NCI-H510A (cell line): Measurements from ENCODE around the gene DNAH2.

Experiments used
- DNase-seq: peaks from one replicate; lab custom pipeline; 2025; lab: John Stamatoyannopoulos, UW

Gene DNAH2

GRCh38 chr17:7702776-7703175 lies 14.8 kb upstream of the DNAH2 start:
- no peak for DNase-seq

- DNase-seq = peak; percentile 87
These were observed 13.7 kb upstream of the DNAH2 start for GRCh38 chr17:7703584-7704479.

- DNase-seq = peak; percentile 72
These were observed 12.8 kb upstream of the DNAH2 start, which contains the start of gene EFNB3 for GRCh38 chr17:7704601-7705268. TSS of gene EFNB3 (plus strand) at chr17:7705202. CDS start at chr17:7705599, 397 bp downstream.

- no peak for DNase-seq
These were observed 12.0 kb upstream of the DNAH2 start for GRCh38 chr17:7705269-7706255.

GRCh38 chr17:7706631-7707354 lies 10.8 kb upstream of the DNAH2 start:
- no peak for DNase-seq

GRCh38 chr17:7707446-7707845 lies 10.1 kb upstream of the DNAH2 start:
- DNase-seq = no peak

- DNase-seq = no peak
These were observed 9.4 kb upstream of the DNAH2 start for GRCh38 chr17:7707858-7708750.

GRCh38 chr17:7709031-7709430 lies 8.5 kb upstream of the DNAH2 start:
- no peak for DNase-seq

GRCh38 chr17:7710301-7710700 lies 7.2 kb upstream of the DNAH2 start:
- no peak for DNase-seq

GRCh38 chr17:7711051-7711755 lies 6.3 kb upstream of the DNAH2 start:
- no peak for DNase-seq

- no peak for DNase-seq
These were observed 5.3 kb upstream of the DNAH2 start for GRCh38 chr17:7712111-7712771.

GRCh38 chr17:7713782-7714181 lies 3.8 kb upstream of the DNAH2 start:
- DNase-seq = no peak

- no peak for DNase-seq
These were observed 2.6 kb upstream of the DNAH2 start for GRCh38 chr17:7714721-7715594.

- DNase-seq = no peak
These were observed 1.3 kb upstream of the DNAH2 start for GRCh38 chr17:7715936-7716886.

GRCh38 chr17:7717756-7718350 lies 309 bp downstream of the DNAH2 start:
- no peak for DNase-seq

GRCh38 chr17:7719661-7720060 lies 2.1 kb downstream of the DNAH2 start:
- no peak for DNase-seq

GRCh38 chr17:7720125-7720524 lies 2.6 kb downstream of the DNAH2 start:
- no peak for DNase-seq
